WTC11 (cell line): ENCODE data around the gene CLCN4.

Experiments used
- MAX ChIP-seq: sonication (generic); formaldehyde crosslinking; IDR thresholded peaks from 2 replicates; pipeline ENCODE4 v1.8.0; 2022; ENCODE audit warnings: mild to moderate bottlenecking, missing genetic modification reagents
- TF ChIP-seq, protein P1 (sequence below): fragments of 200-600 bp; IDR thresholded peaks from 2 replicates; pipeline ENCODE4 v1.8.0; 2022; ENCODE audit warnings: antibody characterized with exemption
- TF ChIP-seq, protein P2 (sequence below): sonication (generic); formaldehyde crosslinking; IDR thresholded peaks from 2 replicates; pipeline ENCODE4 v1.8.0; 2022; ENCODE audit warnings: mild to moderate bottlenecking, missing genetic modification reagents
- TF ChIP-seq, protein P3 (sequence below): sonication (generic); formaldehyde crosslinking; IDR thresholded peaks from 2 replicates; pipeline ENCODE4 v1.8.0; 2022; ENCODE audit warnings: missing genetic modification reagents
- TF ChIP-seq, protein P4 (sequence below): sonication (generic); formaldehyde crosslinking; IDR thresholded peaks from 2 replicates; pipeline ENCODE4 v1.8.1; 2023; ENCODE audit warnings: mild to moderate bottlenecking, missing genetic modification reagents

DNA sequence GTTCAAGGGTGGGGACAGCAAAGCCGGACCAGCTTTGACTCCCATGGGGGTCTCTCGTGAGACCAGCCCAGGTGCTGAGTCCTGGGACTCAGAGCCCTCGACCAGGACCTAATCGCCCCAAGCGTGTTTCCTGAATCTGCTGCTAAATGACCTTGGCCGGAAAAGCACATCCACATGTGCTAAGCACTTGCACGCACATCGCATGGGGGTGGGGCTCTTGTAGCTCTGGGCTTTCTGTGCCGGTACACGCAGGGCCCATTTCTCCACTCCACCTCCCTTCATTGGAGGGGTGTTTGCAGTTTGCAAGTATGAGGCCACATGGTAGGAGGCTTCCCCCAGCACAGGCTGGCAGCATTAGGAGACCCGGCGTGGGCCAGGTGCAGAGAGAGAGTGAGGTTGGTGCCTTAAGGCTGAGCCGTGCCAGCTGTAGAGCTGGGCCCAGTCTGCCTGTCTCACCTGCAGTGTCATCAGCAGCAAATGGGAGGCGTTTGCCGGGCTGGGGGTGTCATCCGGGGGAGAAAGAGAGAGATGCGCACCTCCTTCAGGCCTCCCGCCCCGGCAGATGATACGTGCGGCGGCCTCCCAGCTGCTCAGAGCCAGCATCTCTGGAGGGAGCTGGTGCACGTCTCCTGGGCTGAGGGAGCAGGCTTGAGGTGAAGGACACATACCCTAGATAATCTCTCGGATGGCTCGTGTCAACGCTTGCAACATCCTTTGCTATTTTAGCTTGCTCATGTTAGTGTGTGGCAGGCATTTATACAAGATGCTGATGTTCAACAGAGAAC, 45.2 kb upstream of the CLCN4 start:
- TF ChIP-seq, protein P1, sequence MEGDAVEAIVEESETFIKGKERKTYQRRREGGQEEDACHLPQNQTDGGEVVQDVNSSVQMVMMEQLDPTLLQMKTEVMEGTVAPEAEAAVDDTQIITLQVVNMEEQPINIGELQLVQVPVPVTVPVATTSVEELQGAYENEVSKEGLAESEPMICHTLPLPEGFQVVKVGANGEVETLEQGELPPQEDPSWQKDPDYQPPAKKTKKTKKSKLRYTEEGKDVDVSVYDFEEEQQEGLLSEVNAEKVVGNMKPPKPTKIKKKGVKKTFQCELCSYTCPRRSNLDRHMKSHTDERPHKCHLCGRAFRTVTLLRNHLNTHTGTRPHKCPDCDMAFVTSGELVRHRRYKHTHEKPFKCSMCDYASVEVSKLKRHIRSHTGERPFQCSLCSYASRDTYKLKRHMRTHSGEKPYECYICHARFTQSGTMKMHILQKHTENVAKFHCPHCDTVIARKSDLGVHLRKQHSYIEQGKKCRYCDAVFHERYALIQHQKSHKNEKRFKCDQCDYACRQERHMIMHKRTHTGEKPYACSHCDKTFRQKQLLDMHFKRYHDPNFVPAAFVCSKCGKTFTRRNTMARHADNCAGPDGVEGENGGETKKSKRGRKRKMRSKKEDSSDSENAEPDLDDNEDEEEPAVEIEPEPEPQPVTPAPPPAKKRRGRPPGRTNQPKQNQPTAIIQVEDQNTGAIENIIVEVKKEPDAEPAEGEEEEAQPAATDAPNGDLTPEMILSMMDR, result no peak
- TF ChIP-seq, protein P2, sequence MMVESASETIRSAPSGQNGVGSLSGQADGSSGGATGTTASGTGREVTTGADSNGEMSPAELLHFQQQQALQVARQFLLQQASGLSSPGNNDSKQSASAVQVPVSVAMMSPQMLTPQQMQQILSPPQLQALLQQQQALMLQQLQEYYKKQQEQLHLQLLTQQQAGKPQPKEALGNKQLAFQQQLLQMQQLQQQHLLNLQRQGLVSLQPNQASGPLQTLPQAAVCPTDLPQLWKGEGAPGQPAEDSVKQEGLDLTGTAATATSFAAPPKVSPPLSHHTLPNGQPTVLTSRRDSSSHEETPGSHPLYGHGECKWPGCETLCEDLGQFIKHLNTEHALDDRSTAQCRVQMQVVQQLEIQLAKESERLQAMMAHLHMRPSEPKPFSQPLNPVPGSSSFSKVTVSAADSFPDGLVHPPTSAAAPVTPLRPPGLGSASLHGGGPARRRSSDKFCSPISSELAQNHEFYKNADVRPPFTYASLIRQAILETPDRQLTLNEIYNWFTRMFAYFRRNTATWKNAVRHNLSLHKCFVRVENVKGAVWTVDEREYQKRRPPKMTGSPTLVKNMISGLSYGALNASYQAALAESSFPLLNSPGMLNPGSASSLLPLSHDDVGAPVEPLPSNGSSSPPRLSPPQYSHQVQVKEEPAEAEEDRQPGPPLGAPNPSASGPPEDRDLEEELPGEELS (CRISPR knock-in tag), result no peak
- TF ChIP-seq, protein P3, sequence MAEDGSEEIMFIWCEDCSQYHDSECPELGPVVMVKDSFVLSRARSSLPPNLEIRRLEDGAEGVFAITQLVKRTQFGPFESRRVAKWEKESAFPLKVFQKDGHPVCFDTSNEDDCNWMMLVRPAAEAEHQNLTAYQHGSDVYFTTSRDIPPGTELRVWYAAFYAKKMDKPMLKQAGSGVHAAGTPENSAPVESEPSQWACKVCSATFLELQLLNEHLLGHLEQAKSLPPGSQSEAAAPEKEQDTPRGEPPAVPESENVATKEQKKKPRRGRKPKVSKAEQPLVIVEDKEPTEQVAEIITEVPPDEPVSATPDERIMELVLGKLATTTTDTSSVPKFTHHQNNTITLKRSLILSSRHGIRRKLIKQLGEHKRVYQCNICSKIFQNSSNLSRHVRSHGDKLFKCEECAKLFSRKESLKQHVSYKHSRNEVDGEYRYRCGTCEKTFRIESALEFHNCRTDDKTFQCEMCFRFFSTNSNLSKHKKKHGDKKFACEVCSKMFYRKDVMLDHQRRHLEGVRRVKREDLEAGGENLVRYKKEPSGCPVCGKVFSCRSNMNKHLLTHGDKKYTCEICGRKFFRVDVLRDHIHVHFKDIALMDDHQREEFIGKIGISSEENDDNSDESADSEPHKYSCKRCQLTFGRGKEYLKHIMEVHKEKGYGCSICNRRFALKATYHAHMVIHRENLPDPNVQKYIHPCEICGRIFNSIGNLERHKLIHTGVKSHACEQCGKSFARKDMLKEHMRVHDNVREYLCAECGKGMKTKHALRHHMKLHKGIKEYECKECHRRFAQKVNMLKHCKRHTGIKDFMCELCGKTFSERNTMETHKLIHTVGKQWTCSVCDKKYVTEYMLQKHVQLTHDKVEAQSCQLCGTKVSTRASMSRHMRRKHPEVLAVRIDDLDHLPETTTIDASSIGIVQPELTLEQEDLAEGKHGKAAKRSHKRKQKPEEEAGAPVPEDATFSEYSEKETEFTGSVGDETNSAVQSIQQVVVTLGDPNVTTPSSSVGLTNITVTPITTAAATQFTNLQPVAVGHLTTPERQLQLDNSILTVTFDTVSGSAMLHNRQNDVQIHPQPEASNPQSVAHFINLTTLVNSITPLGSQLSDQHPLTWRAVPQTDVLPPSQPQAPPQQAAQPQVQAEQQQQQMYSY (CRISPR knock-in tag), result no peak
- no peak for TF ChIP-seq MAX (CRISPR knock-in tag)
- TF ChIP-seq, protein P4, sequence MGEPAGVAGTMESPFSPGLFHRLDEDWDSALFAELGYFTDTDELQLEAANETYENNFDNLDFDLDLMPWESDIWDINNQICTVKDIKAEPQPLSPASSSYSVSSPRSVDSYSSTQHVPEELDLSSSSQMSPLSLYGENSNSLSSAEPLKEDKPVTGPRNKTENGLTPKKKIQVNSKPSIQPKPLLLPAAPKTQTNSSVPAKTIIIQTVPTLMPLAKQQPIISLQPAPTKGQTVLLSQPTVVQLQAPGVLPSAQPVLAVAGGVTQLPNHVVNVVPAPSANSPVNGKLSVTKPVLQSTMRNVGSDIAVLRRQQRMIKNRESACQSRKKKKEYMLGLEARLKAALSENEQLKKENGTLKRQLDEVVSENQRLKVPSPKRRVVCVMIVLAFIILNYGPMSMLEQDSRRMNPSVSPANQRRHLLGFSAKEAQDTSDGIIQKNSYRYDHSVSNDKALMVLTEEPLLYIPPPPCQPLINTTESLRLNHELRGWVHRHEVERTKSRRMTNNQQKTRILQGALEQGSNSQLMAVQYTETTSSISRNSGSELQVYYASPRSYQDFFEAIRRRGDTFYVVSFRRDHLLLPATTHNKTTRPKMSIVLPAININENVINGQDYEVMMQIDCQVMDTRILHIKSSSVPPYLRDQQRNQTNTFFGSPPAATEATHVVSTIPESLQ (CRISPR knock-in tag), result no peak
